Psoas muscle (tissue), 8 donors: Measurements from ENCODE around the gene AHNAK. TPM values are rescaled to one million over a fixed set of nuclear protein-coding genes. Genes with fewer than 3 reads are reported as not detected.
"Not testable (repeated sequence)": the region's sequence is repeated elsewhere in the genome, so short reads cannot be mapped to it uniquely, and the experiment has no call there.

ENCODE experiments used
- ATAC-seq, 4 donors: fragments of 200-7000 bp; cut with Tn5 transposase; one replicate each; pipeline ENCODE4 v1.9.1; 2020; ENCODE audit warnings: moderate library complexity in 3 of 4, mild to moderate bottlenecking in 2 of 4
- DNase-seq, 2 donors: peaks; one replicate each; pipeline ENCODE4 v3.0.0-alpha.2; 2020
- H3K27ac ChIP-seq: fragments of 200-600 bp; one replicate; pipeline ENCODE4 v1.8.0; 2022
- H3K27me3 ChIP-seq, 3 donors: fragments of 200-600 bp in 1 of 3; one replicate each; pipeline versions ENCODE4 v1.6.1 to v1.8.0; 2013 to 2022; ENCODE audit warnings: low read length in 2 of 3, mild to moderate bottlenecking in 2 of 3, moderate library complexity in 1 of 3; ENCODE audit not compliant: insufficient read depth in 3 of 3
- H3K36me3 ChIP-seq, 2 donors: fragments of 200-600 bp in 1 of 2; one replicate each; pipeline versions ENCODE4 v1.6.1 to v1.8.0; 2013 to 2022; ENCODE audit warnings: low read depth in 1 of 2, mild to moderate bottlenecking in 1 of 2, moderate library complexity in 1 of 2; ENCODE audit not compliant: insufficient read depth in 1 of 2
- H3K4me1 ChIP-seq: fragments of 200-600 bp; one replicate; pipeline ENCODE4 v1.8.0; 2022
- H3K4me3 ChIP-seq: fragments of 200-600 bp; one replicate; pipeline ENCODE4 v1.8.0; 2022; ENCODE audit warnings: mild to moderate bottlenecking
- H3K9me3 ChIP-seq: fragments of 200-600 bp; one replicate; pipeline ENCODE4 v1.8.0; 2022
- WGBS, 3 donors: extraction: QIAGEN DNeasy Blood & Tissue Kit; methylation state at CpG; one replicate each; pipeline versions ENCODE4 v1.1.6 to v1.1.7; 2013; 5-methylcytosine and 5-hydroxymethylcytosine counted together
- intact Hi-C, 2 donors: fragments of 100-400 bp; cut with DNase I; formaldehyde crosslinking; loops; one replicate each; pipeline versions ENCODE4 v1.11.0 to v1.14.2; 2022
- polyA plus RNA-seq, 3 donors: library from polyadenylated mRNA; stranded (reverse); fragments of 200-250 nt; gene quantifications; one replicate each; pipeline ENCODE4 v1.2.3, GENCODE V29; 2013
- total RNA-seq, 4 donors: library from RNA; stranded (reverse); fragmentation: NEBNext Ultra II Directional in 2 of 4; extraction: Animal tissue kit (Norgen Biotek cat#: 25700) in 2 of 4; gene quantifications; one replicate each; pipeline versions ENCODE4 v1.2.1 to v1.2.4, GENCODE V29; 2021 to 2023
- TF ChIP-seq, protein P1 (sequence below): fragments of 200-600 bp; IDR thresholded peaks from one replicate; pipeline ENCODE4 v1.8.0; 2022; ENCODE audit warnings: antibody characterized with exemption
- donor health status: healthy with polysubstance abuse.
- donor health status: DM: no; HTN: no; CAD: no; lungs with moderate emphysema.
- donor health status: Bipolar disorder and iron deficiency.
- donor health status: healthy.
- donor health status: DM: yes; HTN: yes; CAD: no.
- donor health status: DM: no; HTN: no; CAD: no.
- donor health status: DM: no; HTN: no; CAD: no.
- donor health status: DM: yes; HTN: yes; CAD: no.

Gene AHNAK
- total and polyA plus RNA-seq, 7 donors: 93.5 to 679 (median 376) TPM

GRCh38 chr11:62573006-62573591 lies 26.5 kb upstream of the AHNAK start:
- intact Hi-C loops: loop anchor here in 1 of 2 donors (10.0 kb wide), 1 partner anchor 282 kb away; no protein-coding TSS in a partner anchor
- DNase-seq: no peak
- Histone ChIP-seq H3K27me3 (no peaks in the 10 kb centered on the region), H3K36me3 (peaks cover 5 to 73% of the 10 kb centered on the region in 2 donors), H3K27ac (peak overlapping the region; percentile 92), H3K4me1 (peaks cover 55% of the 10 kb centered on the region), H3K4me3 (peak overlapping the region; percentile 90), H3K9me3 (no peaks in the 10 kb centered on the region)
- ATAC-seq: peak in 3 of 4 donors; percentile 0 to 3 (median 0)
- 0 to 1% (median 1%) methylated on average over 33 of the region's 33 CpGs for WGBS, 3 donors
- TF ChIP-seq, protein P1, sequence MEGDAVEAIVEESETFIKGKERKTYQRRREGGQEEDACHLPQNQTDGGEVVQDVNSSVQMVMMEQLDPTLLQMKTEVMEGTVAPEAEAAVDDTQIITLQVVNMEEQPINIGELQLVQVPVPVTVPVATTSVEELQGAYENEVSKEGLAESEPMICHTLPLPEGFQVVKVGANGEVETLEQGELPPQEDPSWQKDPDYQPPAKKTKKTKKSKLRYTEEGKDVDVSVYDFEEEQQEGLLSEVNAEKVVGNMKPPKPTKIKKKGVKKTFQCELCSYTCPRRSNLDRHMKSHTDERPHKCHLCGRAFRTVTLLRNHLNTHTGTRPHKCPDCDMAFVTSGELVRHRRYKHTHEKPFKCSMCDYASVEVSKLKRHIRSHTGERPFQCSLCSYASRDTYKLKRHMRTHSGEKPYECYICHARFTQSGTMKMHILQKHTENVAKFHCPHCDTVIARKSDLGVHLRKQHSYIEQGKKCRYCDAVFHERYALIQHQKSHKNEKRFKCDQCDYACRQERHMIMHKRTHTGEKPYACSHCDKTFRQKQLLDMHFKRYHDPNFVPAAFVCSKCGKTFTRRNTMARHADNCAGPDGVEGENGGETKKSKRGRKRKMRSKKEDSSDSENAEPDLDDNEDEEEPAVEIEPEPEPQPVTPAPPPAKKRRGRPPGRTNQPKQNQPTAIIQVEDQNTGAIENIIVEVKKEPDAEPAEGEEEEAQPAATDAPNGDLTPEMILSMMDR: no peak

- WGBS, 3 donors: 62 to 72% (median 64%) methylated on average over 12 of the region's 12 CpGs
- peaks cover 5 to 73% of the 10 kb centered on the region in 2 donors for H3K36me3 ChIP-seq
- intact Hi-C loops: loop anchor here in 1 of 2 donors (10.0 kb wide), 1 partner anchor 282 kb away; no protein-coding TSS in a partner anchor
These were observed 25.8 kb upstream of the AHNAK start for GRCh38 chr11:62572431-62572830.

DNA sequence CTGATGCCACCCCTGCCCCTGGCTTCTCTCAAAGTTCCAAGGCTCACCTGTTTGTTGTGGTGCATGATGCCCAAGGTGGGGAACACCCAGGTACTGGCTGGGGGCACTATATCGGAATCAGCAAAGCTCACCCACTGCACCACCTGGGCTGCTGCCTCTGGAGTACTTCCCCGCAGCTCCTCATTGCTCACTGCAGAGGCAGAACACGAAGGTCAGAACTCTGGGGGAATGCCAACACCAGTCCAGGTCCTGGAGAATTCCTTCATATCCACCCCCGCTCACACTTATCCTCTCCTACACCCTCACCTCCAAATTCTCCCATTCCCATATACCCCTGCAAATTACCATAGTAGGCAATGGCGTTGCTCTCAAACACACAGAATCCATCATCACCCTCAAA lies 24.9 kb upstream of the AHNAK start:
- intact Hi-C loops: loop anchor here in 1 of 2 donors (10.0 kb wide), 1 partner anchor 283 kb away; no protein-coding TSS in a partner anchor
- peak overlapping the region; percentile 90 for H3K4me3 ChIP-seq
- H3K9me3 ChIP-seq, H3K27me3 ChIP-seq, ATAC-seq: not testable (repeated sequence)
- peak overlapping the region; percentile 92 for H3K27ac ChIP-seq
- peaks cover 12 to 73% of the 10 kb centered on the region in 2 donors for H3K36me3 ChIP-seq
- peak in 1 of 2 donors; percentile 15 for DNase-seq
- 49 to 64% (median 61%) methylated on average over 5 of the region's 5 CpGs for WGBS, 3 donors
- peaks cover 60% of the 10 kb centered on the region for H3K4me1 ChIP-seq

More at GRCh38 chr11:62572431-62572830, 25.8 kb upstream of the AHNAK start:
- Histone ChIP-seq H3K9me3 (no peaks in the 10 kb centered on the region), H3K4me3 (peak overlapping the region; percentile 90), H3K27ac (peak overlapping the region; percentile 92), H3K27me3 (no peaks in the 10 kb centered on the region), H3K4me1 (peaks cover 56% of the 10 kb centered on the region)
- peak in 1 of 2 donors; percentile 32 for DNase-seq
- TF ChIP-seq, protein P1: no peak
- ATAC-seq: no peak

DNA sequence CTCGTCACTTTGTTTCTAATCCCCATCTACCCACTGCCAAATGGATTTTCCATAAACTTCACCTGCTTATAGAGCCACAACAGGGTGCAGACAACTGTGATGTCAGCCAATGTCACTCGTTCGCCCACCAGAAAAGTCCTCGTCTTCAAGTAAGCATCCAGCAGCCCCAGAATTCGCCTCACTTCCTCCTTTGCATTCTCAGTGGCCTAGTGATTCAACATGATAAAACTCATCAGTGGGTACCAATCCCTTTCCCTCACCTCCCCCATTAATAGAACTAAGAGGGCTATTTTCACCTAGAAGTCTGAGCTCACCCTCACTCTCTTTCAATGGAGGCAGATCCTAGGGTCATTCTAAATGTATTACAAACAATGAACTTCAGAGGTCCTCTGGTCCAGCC lies 24.3 kb upstream of the AHNAK start:
- 52 to 66% (median 53%) methylated on average over 4 to 5 of the region's 5 CpGs for WGBS, 3 donors
- peak overlapping the region; percentile 36 for H3K27ac ChIP-seq
- H3K4me1 ChIP-seq: peaks cover 60% of the 10 kb centered on the region
- H3K27me3 ChIP-seq, H3K4me3 ChIP-seq, DNase-seq, H3K9me3 ChIP-seq, ATAC-seq: not testable (repeated sequence)
- intact Hi-C loops: loop anchor here in 1 of 2 donors (10.0 kb wide), 1 partner anchor 284 kb away; no protein-coding TSS in a partner anchor
- peaks cover 16 to 73% of the 10 kb centered on the region in 2 donors for H3K36me3 ChIP-seq

DNA sequence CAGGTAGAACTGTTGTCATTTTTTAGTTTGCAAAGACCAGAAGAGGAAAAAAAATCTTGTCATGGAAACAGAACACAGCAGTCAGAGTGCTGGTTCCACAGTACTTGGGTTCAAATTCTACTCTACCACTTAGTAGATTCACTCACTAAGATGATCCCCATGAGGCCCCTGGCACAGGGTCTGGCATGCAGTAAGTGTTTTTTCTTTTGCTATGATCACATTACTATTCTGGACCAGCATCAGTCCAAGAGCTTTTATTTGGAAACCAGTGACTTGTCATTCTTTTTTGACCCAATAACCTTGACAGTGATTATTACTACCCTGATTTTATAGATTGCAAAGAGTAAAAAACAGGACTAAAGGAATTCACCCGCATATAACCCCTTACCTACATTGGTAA lies 23.0 kb upstream of the AHNAK start:
- intact Hi-C loops: loop anchor here in 1 of 2 donors (10.0 kb wide), 1 partner anchor 285 kb away; no protein-coding TSS in a partner anchor
- no peaks in the 10 kb centered on the region for H3K9me3 ChIP-seq
- H3K27me3 ChIP-seq: no peaks in the 10 kb centered on the region
- H3K27ac ChIP-seq: peak overlapping the region; percentile 75
- H3K4me1 ChIP-seq: peaks cover 47% of the 10 kb centered on the region
- peak overlapping the region; percentile 23 for H3K4me3 ChIP-seq
- WGBS, 3 donors: 56 to 80% (median 67%) methylated on average over 1 of the region's 1 CpG
- DNase-seq (peak in 1 of 2 donors; percentile 70), ATAC-seq (peak in 3 of 4 donors; percentile 21 to 53 (median 24))
- TF ChIP-seq, protein P1: no peak
- peaks cover 17 to 82% of the 10 kb centered on the region in 2 donors for H3K36me3 ChIP-seq
